Endothelial cell of umbilical vein (primary cell): ENCODE measurements around the gene BEST2.

Experiments used
- EZH2 ChIP-seq: IDR thresholded peaks from 2 replicates; pipeline ENCODE4 v1.6.1; 2012; ENCODE audit warnings: borderline replicate concordance, low read depth, mild to moderate bottlenecking, moderate library complexity, low read length, inconsistent platforms; ENCODE audit not compliant: severe bottlenecking
- GATA2 ChIP-seq: IDR thresholded peaks from 2 replicates; pipeline ENCODE4 v1.7.0; 2011; ENCODE audit warnings: low read depth, mild to moderate bottlenecking, moderate library complexity, mixed read lengths, low read length; ENCODE audit not compliant: insufficient read length, insufficient read depth
- MYC ChIP-seq: IDR thresholded peaks from one replicate; pipeline ENCODE4 v1.6.1; 2011; ENCODE audit warnings: mild to moderate bottlenecking, low read depth, low read length
- POLR2A ChIP-seq: IDR thresholded peaks from 2 replicates; pipeline ENCODE4 v1.6.1; 2012; ENCODE audit warnings: low read depth, mild to moderate bottlenecking, control low read depth, low read length
- POLR2AphosphoS5 ChIP-seq: IDR thresholded peaks from 2 replicates; pipeline ENCODE4 v1.6.1; 2012; ENCODE audit warnings: low read depth, mild to moderate bottlenecking, control low read depth, low read length, moderate library complexity; ENCODE audit not compliant: insufficient read depth
- TF ChIP-seq, protein P1 (sequence below), 2 donors: IDR thresholded peaks; 1 replicate in 1 of 2; 2 replicates in 1 of 2; pipeline ENCODE4 v1.5.1; 2011; ENCODE audit warnings: low read length in 2 of 2, mild to moderate bottlenecking in 2 of 2, moderate library complexity in 2 of 2, control low read depth in 1 of 2, inconsistent platforms in 1 of 2, low read depth in 1 of 2; ENCODE audit not compliant: insufficient read depth in 1 of 2; ENCODE audit errors: extremely low read depth in 1 of 2
- TF ChIP-seq, protein P2 (sequence below): IDR thresholded peaks from 2 replicates; pipeline ENCODE4 v1.6.1; 2011; ENCODE audit not compliant: insufficient read depth, insufficient read length

- TF ChIP-seq MYC (no peak), POLR2A (no peak), EZH2 (no peak), POLR2AphosphoS5 (no peak), GATA2 (no peak)
- TF ChIP-seq, protein P1, sequence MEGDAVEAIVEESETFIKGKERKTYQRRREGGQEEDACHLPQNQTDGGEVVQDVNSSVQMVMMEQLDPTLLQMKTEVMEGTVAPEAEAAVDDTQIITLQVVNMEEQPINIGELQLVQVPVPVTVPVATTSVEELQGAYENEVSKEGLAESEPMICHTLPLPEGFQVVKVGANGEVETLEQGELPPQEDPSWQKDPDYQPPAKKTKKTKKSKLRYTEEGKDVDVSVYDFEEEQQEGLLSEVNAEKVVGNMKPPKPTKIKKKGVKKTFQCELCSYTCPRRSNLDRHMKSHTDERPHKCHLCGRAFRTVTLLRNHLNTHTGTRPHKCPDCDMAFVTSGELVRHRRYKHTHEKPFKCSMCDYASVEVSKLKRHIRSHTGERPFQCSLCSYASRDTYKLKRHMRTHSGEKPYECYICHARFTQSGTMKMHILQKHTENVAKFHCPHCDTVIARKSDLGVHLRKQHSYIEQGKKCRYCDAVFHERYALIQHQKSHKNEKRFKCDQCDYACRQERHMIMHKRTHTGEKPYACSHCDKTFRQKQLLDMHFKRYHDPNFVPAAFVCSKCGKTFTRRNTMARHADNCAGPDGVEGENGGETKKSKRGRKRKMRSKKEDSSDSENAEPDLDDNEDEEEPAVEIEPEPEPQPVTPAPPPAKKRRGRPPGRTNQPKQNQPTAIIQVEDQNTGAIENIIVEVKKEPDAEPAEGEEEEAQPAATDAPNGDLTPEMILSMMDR (IDR thresholded peaks at IDR 0.05; ENCODE audit: extremely low read depth in 1 of 2, insufficient read depth in 1 of 2, low read depth in 1 of 2, low read length in 2 of 2): no peak
- TF ChIP-seq, protein P2, sequence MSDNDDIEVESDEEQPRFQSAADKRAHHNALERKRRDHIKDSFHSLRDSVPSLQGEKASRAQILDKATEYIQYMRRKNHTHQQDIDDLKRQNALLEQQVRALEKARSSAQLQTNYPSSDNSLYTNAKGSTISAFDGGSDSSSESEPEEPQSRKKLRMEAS: no peak
Measured at GRCh38 chr19:12784394-12784870, 32.8 kb downstream of the BEST2 start.
